Measurements from ENCODE around the gene TCEA2.
A peak's percentile ranks its signal among the peaks of the same experiment; 100 is the strongest.

TCEA2 gene

DNA sequence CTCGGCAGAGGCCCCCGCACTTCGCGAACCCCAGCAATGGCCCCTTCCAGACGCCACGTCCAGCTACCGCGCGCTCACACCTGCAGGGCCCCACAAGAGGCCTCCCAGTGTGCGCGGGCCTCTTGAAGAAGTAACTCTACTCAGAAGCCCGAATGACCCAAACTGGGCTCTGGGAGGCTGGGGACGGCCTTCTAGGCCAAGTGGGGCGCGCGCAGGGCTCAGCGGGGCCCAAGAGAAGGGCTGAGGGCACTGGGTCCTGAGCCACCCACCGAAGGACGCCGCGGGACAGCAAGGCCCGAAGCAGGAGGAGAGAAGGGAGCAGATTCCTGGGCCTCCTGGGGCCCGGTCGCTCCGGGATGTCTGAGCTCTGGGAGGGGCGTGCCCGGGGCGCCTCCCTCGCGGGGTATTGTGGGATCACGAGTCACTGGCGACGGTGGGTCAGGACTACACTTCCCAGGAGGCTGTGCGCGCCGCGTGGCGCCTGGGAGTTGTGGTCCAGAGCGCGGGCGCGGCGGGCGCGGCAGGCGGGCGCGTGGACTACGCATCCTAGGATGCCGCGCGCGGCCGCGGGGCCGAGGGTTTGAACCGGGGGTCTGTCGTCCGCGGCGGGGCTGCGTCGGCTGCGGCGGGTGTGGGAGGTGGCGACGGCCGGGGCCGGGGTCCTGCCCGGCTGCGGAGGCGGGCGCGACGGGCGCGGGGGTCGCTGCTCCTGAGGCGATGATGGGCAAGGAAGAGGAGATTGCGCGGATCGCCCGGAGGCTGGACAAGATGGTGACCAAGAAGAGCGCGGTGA, at the start of gene TCEA2:
Gene TCEA2 (plus strand): TSS at position 603 of the 793 bp plus-strand sequence. CDS start 115 bp downstream, at position 718.
- DNase-seq (ENCODE audit: low read depth in 1 of 2, low spot score in 1 of 2): peak; percentile 84 to 92

DNA sequence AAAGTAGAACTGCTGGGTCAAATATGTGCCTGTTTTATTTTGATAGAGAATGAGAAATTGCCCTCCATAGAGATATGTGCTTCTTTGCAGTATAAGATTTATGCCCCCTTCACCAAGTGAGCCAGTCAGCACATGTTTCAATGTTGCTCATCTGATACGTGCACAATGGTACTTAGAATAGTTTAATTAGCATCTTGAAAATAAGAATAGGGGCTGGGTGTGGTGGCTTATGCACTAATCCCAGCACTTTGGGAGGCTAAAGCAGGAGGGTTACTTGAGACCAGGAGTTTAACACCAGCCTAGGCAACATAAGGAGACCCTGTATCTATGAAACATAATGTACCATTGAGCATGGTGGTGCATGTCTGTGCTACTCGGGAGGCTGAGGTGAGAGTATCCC, 47.4 kb upstream of the TCEA2 start:
- no peak for DNase-seq (ENCODE audit: low read depth in 1 of 2, low spot score in 1 of 2)

DNA sequence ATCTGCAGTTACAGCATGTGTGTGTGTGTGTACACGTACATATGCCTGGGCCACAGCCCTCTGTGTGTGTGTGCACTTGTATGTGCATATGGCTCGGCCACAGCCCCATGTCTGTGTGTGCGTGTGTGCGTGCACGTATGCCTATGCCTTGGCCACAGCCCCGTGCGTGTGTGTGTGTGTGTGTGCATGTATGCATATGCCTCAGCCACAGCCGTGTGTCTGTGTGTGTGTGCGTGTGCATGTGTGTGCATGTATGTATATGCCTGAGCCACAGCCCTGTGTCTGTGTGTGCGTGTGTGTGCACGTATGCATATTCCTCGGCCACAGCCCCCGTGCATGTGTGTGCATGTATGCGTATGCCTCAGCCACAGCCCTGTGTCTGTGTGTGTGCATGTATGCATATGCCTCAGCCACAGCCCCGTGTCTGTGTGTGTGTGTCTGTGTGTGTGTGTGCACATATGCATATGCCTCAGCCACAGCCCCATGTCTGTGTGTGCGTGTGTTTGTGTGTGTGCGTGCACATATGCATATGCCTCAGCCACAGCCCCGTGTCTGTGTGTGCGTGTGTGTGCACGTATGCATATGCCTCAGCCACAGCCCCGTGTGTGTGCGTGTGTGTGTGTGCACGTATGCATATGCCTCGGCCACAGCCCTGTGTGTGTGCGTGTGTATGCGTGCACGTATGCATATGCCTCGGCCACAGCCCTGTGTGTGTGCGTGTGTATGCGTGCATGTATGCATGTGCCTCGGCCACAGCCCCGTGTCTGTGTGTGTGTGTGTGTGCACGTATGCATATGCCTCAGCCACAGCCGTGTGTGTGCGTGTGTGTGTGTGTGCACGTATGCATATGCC, 41.6 kb upstream of the TCEA2 start:
- no peak for DNase-seq (ENCODE audit: low read depth in 1 of 2, low spot score in 1 of 2)

DNA sequence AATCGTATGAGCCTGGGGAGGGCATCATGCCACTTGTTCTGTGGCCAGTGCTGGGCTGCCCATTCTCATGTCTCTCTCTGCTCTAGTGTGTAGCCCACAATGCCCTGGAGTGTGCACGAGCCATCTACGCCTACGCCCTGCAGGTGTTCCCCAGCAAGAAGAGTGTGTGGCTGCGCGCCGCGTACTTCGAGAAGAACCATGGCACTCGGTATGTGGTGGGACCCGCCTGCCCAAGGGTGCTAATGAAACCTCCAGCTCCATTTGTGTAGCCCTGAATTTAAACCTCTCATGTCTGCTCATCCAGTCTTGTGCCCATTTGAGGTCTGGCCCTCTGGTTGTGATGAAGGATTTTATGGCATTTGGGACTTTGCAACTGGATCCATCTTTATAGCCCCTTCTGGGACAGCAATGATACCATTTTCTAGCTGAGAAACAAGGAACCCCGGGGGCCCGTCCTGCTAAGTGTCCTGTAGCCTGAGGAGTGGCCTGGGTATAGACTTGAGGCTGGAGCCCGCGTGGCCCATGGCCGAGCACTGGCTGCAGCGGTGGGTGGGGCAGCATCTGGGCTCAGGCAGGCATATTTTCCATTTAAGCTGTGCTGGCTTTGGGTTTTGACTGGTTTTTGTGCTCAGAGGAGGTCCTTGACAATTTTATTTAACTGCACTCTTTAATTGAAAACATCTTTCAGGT, 40.2 kb upstream of the TCEA2 start:
- no peak for DNase-seq (ENCODE audit: low read depth in 1 of 2, low spot score in 1 of 2)

DNA sequence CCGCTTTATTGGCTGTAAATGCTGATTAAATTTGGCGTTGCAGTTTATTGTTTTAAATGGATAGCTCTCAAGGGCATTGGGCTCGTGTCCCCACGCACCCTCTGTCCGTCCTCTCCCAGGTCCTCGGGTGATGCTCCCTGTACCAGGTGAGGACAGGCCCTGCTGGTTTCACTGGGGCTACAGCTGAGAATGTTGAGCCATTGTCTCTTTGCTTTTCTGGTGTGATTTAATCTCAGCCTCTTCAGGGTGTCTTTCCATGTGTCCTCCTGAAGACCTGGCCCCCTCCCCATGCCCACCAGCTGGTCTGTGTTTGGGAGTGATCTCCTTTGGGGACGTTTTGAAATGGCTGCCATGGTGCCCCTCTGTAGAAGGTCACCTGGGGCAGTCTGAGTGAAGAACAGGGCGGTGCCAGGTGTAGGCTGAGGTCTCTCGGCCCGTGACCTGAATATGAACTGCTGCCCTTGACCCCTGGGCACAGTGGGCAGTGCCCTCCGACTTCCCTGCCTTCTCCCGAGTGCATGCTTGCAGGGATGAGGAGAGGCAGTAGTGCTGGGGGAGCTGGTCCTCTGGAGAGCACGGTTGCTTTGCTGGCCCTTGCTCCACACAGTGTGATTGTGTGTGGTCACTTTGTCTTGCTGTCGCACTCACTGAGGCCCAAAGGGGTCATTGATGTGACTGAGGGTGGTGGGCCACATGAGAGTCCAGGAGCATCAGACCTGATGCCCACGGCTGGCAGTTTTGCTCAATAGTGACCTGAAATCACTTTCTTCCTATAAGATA, 39.4 kb upstream of the TCEA2 start:
- DNase-seq (ENCODE audit: low read depth in 1 of 2, low spot score in 1 of 2): no peak

DNA sequence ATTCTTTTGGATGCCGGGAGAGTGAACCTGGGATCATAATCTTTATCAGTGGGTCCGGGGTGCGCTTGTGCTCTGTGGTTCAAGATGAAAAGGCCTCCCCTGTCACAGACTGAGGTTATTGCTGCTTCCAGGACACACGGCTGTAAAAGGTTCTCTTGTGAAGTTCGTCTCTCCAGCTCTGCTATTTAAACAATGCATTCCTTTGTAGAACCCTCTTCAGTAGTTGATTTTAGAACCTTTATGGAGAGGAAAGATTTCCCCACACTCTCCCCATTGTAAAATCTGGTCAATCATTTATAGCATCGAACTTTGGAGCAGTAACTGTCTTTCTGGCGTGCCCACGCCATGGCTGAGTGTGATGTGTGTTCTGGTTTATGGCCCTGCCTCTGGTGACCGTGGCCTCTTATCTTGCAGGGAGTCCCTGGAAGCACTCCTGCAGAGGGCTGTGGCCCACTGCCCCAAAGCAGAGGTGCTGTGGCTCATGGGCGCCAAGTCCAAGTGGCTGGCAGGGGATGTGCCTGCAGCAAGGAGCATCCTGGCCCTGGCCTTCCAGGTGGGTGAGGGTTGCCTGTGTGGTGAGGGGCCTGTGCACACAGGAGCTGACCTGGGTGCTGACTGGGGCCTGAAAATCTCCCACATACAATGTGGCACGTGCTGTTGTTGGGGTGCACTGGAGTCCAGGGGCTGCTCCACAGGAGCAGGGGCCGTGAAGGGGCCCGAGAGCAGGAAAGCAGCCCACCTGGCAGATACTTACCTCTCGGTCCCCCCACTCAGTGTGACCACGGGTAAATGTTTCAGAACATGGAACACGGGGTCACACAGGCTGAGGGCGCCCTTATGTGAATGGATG, 38.6 kb upstream of the TCEA2 start:
- no peak for DNase-seq (ENCODE audit: low read depth in 1 of 2, low spot score in 1 of 2)

DNA sequence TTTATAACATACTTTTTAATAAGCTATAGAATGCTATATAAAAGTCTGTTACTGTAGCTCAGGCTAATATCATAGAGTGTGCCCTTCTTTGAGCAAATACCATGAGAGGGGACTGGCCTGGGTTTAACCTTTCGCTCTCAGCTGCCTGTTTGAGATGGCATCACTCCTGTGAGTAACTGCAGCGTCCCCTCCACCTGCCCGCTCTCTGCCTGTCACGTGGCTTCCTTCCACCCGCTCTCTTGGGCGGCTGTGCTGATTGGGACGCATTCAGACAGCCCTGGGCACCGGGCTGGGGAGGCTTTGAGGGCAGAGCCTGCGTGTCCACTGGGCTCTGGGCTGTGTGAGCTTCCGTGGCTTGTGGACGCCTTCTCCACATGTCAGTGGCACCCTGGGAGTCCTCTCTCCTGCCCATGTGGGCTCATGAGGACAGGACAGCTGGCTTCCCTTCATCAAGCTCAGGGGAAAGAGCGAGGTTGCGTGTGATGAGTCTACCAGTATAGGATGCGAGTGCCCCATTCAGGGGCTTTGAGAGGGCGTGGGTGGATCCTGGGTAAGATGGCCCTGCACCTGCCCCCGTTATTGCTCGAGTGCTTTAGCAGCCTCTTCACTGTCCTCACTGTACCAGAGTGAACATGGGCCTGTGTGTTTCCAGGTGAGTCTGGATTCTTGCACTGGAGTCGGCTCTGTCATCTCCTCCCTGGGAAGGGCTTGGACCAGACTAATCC, 37.7 kb upstream of the TCEA2 start:
- DNase-seq (ENCODE audit: low read depth in 1 of 2, low spot score in 1 of 2): no peak

DNA sequence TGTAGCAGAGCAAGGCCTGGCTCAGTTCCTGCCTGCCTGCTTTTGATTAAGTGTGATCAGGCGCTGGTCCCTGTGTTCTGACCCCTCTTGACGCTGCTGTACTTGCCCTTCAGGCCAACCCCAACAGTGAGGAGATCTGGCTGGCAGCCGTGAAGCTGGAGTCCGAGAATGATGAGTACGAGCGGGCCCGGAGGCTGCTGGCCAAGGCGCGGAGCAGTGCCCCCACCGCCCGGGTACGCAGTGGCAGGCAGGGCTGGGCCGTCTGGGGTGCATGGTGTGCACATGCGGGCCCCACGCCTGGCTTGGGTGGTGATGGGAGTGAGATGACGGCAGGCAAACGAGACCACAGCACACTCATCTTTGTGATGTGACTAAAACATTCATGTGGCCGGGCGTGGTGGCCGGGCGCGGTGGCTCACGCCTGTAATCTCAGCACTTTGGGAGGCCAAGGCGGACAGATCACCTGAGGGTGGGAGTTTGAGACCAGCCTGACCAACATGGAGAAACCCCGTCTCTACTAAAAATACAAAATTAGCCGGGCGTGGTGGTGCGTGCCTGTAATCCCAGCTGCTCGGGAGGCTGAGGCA, 37.1 kb upstream of the TCEA2 start:
- no peak for DNase-seq (ENCODE audit: low read depth in 1 of 2, low spot score in 1 of 2)

DNA sequence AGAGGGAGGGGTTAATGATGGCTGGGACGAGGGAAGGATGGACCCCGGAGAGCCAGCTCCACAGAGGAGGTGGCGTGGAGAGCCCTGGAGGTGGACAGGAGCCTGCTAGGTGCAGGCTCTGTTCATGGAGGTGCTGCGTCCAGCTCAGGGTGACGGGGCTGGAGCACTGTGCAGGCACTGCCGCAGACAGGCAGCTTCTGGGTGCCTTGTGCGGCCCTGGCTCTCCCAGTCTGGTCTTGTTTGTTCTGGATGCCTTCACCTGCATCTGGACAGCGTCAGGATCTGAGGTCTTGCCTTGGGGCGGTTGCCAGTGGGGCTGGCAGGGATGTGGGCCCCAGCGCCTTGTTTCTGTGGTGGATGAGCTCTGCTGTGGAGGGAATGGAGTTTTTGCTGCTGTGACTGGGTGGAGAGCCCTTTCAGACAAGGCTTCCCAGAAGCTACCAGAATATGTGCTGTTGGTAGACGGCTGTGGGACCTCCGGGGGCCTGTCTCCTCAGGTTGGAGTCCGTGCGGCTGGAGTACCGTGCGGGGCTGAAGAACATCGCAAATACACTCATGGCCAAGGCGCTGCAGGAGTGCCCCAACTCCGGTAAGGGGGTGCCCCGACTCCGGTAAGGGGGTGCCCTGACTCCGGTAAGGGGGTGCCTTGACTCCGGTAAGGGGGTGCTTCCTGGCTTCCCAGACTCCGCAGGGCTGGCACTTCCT, 34.9 kb upstream of the TCEA2 start:
- DNase-seq (ENCODE audit: low read depth in 1 of 2, low spot score in 1 of 2): no peak

DNA sequence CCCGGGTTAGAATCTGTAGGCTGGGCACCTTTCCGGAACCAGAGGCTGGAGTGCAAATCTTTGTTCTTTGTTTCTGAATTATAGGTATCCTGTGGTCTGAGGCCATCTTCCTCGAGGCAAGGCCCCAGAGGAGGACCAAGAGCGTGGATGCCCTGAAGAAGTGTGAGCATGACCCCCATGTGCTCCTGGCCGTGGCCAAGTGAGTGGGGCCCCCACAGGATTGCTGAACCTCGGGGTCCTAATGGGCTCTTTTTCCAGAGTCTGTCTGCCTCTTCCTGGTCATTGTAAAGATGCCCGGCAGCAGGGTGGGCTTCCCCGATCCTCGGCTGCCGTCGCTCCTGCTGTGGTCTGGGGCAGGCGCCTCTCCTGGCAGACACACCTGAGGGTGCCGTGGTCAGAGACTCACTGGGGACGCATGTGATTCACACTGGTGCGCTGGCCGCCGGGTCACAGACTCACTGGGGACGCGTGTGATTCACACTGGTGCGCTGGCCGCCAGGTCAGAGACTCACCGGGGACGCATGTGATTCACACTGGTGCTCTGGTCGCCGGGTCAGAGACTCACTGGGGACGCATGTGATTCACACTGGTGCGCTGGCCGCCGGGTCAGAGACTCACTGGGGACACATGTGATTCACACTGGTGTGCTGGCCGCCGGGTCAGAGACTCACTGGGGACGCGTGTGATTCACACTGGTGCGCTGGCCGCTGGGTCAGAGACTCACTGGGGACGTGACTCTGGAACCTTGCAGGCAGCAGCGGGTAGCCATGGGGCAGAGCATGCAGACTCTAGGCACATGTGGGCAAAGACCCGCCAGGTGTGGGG, 33.5 kb upstream of the TCEA2 start:
- DNase-seq (ENCODE audit: low read depth in 1 of 2, low spot score in 1 of 2): no peak

DNA sequence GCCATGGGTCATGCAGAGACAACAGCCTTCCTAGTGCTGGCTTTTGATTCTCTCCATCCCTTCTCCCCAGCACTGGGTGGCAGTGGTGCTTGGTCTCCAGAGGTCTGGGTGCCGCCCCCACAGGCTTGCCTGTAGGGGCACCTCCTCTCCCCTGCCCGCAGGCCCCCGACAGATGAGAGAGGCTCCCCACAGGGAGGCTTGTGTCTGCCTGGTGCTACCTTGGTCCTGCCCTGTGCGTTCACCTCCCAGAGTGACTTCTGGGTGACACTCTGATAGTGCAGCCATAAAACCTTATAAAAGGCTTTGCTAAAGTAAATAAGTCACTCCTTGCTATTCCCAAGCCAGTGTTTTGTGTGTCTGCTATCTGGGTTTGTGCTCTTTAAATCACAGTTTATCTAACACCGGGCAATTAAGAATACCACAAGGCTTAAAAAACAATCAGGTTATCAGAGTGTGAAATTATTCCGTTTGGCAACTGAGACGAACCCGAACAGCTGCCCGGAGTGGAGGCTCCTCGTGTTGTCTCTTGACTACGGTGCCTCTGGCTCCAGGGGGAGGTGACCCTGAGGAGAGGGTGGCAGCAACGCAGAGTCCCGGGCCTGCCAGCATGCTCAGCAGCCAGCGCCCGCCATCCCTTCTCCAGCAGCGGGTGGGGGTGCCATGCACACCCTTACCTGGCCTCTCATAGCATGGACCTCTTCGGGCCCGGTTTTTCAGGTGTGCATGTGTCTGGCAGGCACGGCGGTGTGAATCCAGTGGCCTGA, 32.4 kb upstream of the TCEA2 start:
- no peak for DNase-seq (ENCODE audit: low read depth in 1 of 2, low spot score in 1 of 2)

DNA sequence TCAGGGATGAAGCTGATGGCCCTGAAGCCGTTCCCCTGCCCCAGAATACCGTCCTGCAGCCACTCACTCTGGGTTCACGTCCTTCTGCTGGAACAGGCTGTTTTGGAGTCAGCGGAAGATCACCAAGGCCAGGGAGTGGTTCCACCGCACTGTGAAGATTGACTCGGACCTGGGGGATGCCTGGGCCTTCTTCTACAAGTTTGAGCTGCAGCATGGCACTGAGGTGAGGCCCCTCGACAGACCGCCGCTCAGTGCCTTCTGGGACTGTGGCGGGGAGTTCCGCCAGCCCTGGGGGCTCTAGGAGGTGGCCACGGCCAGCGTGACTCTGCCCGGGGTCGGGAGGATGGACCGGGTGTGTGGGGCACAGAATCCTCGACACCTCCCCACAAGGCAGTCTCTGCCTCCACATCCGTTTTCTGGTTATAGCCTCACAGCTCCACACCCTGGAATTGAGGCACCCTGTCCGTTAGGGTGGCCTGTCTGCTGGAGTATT, 31.1 kb upstream of the TCEA2 start:
- DNase-seq (ENCODE audit: low read depth in 1 of 2, low spot score in 1 of 2): no peak

DNA sequence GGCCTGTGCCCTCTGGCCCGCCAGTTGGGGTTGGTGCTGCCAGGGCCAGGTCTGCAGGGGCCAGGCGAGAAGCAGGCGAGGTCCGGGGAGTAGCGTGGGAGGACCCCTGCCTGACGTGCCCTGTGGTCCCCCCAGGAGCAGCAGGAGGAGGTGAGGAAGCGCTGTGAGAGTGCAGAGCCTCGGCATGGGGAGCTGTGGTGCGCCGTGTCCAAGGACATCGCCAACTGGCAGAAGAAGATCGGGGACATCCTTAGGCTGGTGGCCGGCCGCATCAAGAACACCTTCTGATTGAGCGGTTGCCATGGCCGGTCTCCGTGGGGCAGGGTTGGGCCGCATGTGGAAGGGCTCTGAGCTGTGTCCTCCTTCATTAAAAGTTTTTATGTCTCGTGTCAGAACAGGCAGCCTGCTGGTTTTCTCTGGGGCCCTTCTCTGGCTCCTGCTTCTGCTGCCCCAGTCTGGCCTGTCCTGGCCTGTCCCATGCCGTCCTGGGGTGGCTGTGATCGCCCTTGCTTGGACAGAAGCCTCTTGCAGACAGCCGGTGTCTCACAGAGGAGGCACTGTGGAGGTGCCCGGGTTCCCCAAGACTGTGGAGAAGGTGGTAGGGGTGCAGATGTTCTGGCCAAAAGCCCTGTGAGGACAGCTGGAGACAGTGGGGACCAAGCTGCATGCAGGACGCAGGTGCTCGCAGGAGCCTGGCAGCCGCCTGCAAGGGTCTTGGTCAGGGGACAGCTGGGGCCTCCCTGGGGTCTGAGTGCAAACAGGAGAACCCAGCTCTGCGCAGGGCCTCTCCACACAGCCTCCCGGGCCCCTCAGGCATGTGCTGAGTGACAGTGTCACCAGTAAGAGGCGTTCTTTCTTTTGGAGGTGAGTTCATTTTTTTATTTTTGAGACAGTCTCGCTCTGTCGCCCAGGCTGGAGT, 30.0 kb upstream of the TCEA2 start:
- DNase-seq (ENCODE audit: low read depth in 1 of 2, low spot score in 1 of 2): no peak

DNA sequence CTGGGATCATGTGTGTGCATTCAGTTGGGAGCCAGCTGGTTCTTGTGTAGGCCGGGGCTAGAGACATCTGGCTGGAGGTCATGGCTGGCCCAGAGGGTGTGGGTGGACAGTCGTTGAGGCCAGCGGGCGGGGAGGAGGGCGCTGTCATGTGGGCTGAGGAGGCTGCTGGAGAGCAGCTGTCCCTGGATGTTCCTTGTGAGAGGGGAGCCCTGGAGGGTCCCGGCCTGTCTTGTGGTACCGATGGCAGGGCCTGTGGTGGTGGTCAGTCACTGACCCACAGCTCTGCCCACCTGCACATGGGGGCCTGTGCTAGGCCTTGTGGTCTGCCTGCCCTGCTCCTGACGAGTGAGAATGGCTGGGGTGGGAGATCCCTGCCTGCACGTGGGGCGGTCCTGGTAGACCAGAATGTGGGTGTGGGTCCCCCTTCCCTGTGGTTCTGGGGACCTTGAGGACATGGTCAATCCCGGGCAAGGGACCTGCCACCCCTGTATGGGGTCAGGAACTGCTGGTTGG, 29.0 kb upstream of the TCEA2 start:
- DNase-seq (ENCODE audit: low read depth in 1 of 2, low spot score in 1 of 2): no peak
